Liver (tissue), 9 donors: ENCODE data around the gene PSENEN. TPM values are rescaled to one million over a fixed set of nuclear protein-coding genes. Genes with fewer than 3 reads are reported as not detected.

Source experiments
- DNase-seq: peaks from one replicate; pipeline ENCODE4 v3.0.0-alpha.2; 2017; ENCODE audit warnings: low spot score
- H3K27ac ChIP-seq, 2 donors: one replicate each; pipeline ENCODE4 v1.7.0; 2013; ENCODE audit warnings: inconsistent platforms in 2 of 2, low read length in 2 of 2, control low read depth in 1 of 2, low read depth in 1 of 2, mild to moderate bottlenecking in 1 of 2
- H3K27me3 ChIP-seq, 4 donors: one replicate each; pipeline versions ENCODE4 v1.6.1 to v1.7.0; 2013; ENCODE audit warnings: low read length in 3 of 4, inconsistent platforms in 1 of 4, mild to moderate bottlenecking in 1 of 4, moderate library complexity in 1 of 4; ENCODE audit not compliant: control insufficient read depth in 4 of 4, insufficient read depth in 4 of 4
- H3K36me3 ChIP-seq, 4 donors: one replicate each; pipeline versions ENCODE4 v1.6.1 to v1.7.0; 2013; ENCODE audit warnings: low read length in 3 of 4, mild to moderate bottlenecking in 3 of 4, low read depth in 1 of 4, moderate library complexity in 1 of 4; ENCODE audit not compliant: control insufficient read depth in 4 of 4, insufficient read depth in 3 of 4
- H3K4me1 ChIP-seq, 4 donors: one replicate each; pipeline versions ENCODE4 v1.6.1 to v1.7.0; 2013; ENCODE audit warnings: low read length in 3 of 4, mild to moderate bottlenecking in 3 of 4, moderate library complexity in 1 of 4; ENCODE audit not compliant: control insufficient read depth in 4 of 4, insufficient read depth in 4 of 4
- H3K4me3 ChIP-seq, 3 donors: one replicate each; pipeline versions ENCODE4 v1.6.1 to v1.7.0; 2013; ENCODE audit warnings: low read length in 3 of 3, control low read depth in 1 of 3, low read depth in 1 of 3, mild to moderate bottlenecking in 1 of 3
- H3K9ac ChIP-seq, 2 donors: one replicate each; pipeline ENCODE4 v1.7.0; 2013; ENCODE audit warnings: low read length in 2 of 2, mild to moderate bottlenecking in 2 of 2, moderate library complexity in 2 of 2, control low read depth in 1 of 2, low read depth in 1 of 2
- H3K9me3 ChIP-seq, 4 donors: one replicate each; pipeline versions ENCODE4 v1.6.1 to v1.7.0; 2013; ENCODE audit warnings: low read length in 3 of 4; ENCODE audit not compliant: control insufficient read depth in 4 of 4
- EGR1 ChIP-seq, 2 donors: IDR thresholded peaks; 2 replicates each; pipeline ENCODE4 v1.6.1; 2016 to 2018; ENCODE audit warnings: antibody characterized with exemption in 2 of 2, low read depth in 2 of 2
- FOXA1 ChIP-seq: IDR thresholded peaks from 2 replicates; pipeline ENCODE4 v1.6.1; 2016; ENCODE audit warnings: antibody characterized with exemption
- GABPA ChIP-seq, 2 donors: IDR thresholded peaks in 1 of 2; conservative IDR thresholded peaks in 1 of 2; 2 replicates each; pipeline ENCODE4 v1.6.1; 2016; ENCODE audit warnings: antibody characterized with exemption in 2 of 2, mild to moderate bottlenecking in 1 of 2, moderate library complexity in 1 of 2
- HNF4A ChIP-seq, 2 donors: conservative IDR thresholded peaks; 2 replicates each; pipeline ENCODE4 v1.6.1; 2016; ENCODE audit warnings: antibody characterized with exemption in 2 of 2, mild to moderate bottlenecking in 2 of 2
- HNF4G ChIP-seq: IDR thresholded peaks from 2 replicates; pipeline ENCODE4 v1.6.1; 2016; ENCODE audit warnings: antibody characterized with exemption
- JUND ChIP-seq, 2 donors: IDR thresholded peaks; 2 replicates each; pipeline ENCODE4 v1.6.1; 2016; ENCODE audit warnings: antibody characterized with exemption in 2 of 2
- RAD21 ChIP-seq, 2 donors: IDR thresholded peaks; 2 replicates each; pipeline ENCODE4 v1.6.1; 2016; ENCODE audit warnings: antibody characterized with exemption in 2 of 2, mild to moderate bottlenecking in 2 of 2
- RXRA ChIP-seq, 2 donors: IDR thresholded peaks; 2 replicates each; pipeline ENCODE4 v1.6.1; 2017 to 2018; ENCODE audit warnings: antibody characterized with exemption in 2 of 2, mild to moderate bottlenecking in 1 of 2
- SP1 ChIP-seq: IDR thresholded peaks from 2 replicates; pipeline ENCODE4 v1.6.1; 2018; ENCODE audit warnings: antibody characterized with exemption, mild to moderate bottlenecking
- TAF1 ChIP-seq: conservative IDR thresholded peaks from 2 replicates; pipeline ENCODE4 v1.6.1; 2016; ENCODE audit warnings: antibody characterized with exemption, mild to moderate bottlenecking
- WGBS: extraction: QIAGEN DNeasy Blood & Tissue Kit; methylation state at CpG from one replicate; pipeline ENCODE4 v1.1.7; 2013; 5-methylcytosine and 5-hydroxymethylcytosine counted together
- polyA plus RNA-seq, 2 donors: library from polyadenylated mRNA; stranded (reverse) in 1 of 2; unstranded in 1 of 2; fragments of 200-250 nt in 1 of 2; fragments of >200 nt in 1 of 2; fragmentation: Nextera tagmentation in 1 of 2; extraction: Ambion mirVana in 1 of 2; gene quantifications; one replicate each; pipeline versions ENCODE4 v1.2.1 to v1.2.3, GENCODE V29; 2013 to 2015
- total RNA-seq, 2 donors: library from RNA; depleted of rRNA; stranded (reverse); fragments of >200 nt; gene quantifications; one replicate each; pipeline ENCODE4 v1.2.3, GENCODE V29; 2014
- TF ChIP-seq, protein P1 (sequence below): IDR thresholded peaks from 2 replicates; pipeline ENCODE4 v1.6.1; 2016; ENCODE audit warnings: antibody characterized with exemption
- TF ChIP-seq, protein P2 (sequence below): IDR thresholded peaks from 2 replicates; pipeline ENCODE4 v1.6.1; 2016; ENCODE audit warnings: antibody characterized with exemption
- TF ChIP-seq, protein P3 (sequence below): fragments of 150-350 bp; IDR thresholded peaks from 2 replicates; pipeline ENCODE4 v1.5.1; 2017; ENCODE audit warnings: improper control_type of control experiment, low read depth, low read length; ENCODE audit not compliant: missing input control
- TF ChIP-seq, protein P4 (sequence below): IDR thresholded peaks from 2 replicates; pipeline ENCODE4 v1.6.1; 2016; ENCODE audit warnings: antibody characterized with exemption
- donor health status: healthy.
- donor health status: healthy.
- donor health status: healthy.
- donor health status: healthy.
- donor health status: healthy.

The PSENEN gene
- total and polyA plus RNA-seq, 4 donors: 7.4 to 58.1 (median 20.7) TPM

DNA sequence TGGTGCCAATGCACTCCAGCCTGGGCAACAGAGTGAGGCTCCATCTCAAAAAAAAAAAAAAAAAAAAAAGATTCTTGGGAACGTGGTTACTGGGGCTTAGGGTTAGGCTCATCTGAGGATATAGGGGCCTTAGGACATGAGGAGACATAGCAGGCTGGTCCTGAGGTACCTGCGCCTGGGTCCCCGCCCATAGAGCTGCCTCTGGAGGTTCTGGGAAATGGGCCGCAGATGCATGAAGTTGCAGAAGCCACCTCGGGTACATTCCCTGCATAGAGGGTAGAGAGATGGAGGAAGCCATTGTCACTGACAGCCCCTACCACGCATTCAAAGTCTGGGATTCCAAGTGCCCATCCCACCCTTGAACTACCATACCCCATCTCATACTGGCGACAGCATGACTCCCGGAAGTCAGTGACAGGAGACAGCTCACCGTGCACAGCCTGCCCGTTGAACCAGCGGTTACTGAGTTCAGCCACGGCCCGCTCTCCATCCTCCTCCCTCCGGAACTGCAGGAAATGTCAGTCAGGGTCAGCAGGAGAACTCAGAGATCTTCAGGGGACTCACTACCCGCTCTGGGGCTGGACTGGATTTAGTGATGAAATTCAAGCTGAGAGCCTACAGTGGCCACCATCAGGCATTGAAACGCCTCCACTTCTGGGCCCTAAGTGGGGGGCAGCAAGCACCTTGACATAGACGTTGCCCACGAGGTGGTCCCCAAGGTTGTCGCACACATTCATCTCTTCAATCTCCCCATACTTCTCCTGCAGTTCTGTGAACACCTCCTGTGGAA lies 1.6 kb upstream of the PSENEN start:
- Histone ChIP-seq H3K27ac (peak overlapping the region in 1 of 2 donors; percentile 99), H3K9me3 (no peaks in the 10 kb centered on the region), H3K27me3 (no peaks in the 10 kb centered on the region), H3K36me3 (peaks cover 0 to 4% (median 1%) of the 10 kb centered on the region in 4 donors), H3K4me1 (peaks cover 11 to 58% (median 35%) of the 10 kb centered on the region in 4 donors), H3K4me3 (no peak overlapping the region), H3K9ac (no peak overlapping the region)
- TF ChIP-seq GABPA (IDR thresholded peaks at IDR 0.05 in 1 of 2, conservative IDR thresholded peaks at IDR 0.05 in 1 of 2): no peak
- TF ChIP-seq, protein P1, sequence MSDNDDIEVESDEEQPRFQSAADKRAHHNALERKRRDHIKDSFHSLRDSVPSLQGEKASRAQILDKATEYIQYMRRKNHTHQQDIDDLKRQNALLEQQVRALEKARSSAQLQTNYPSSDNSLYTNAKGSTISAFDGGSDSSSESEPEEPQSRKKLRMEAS: no peak
- TF ChIP-seq TAF1: no peak
- TF ChIP-seq, protein P2, sequence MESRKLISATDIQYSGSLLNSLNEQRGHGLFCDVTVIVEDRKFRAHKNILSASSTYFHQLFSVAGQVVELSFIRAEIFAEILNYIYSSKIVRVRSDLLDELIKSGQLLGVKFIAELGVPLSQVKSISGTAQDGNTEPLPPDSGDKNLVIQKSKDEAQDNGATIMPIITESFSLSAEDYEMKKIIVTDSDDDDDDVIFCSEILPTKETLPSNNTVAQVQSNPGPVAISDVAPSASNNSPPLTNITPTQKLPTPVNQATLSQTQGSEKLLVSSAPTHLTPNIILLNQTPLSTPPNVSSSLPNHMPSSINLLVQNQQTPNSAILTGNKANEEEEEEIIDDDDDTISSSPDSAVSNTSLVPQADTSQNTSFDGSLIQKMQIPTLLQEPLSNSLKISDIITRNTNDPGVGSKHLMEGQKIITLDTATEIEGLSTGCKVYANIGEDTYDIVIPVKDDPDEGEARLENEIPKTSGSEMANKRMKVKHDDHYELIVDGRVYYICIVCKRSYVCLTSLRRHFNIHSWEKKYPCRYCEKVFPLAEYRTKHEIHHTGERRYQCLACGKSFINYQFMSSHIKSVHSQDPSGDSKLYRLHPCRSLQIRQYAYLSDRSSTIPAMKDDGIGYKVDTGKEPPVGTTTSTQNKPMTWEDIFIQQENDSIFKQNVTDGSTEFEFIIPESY: no peak
- TF ChIP-seq, protein P3, sequence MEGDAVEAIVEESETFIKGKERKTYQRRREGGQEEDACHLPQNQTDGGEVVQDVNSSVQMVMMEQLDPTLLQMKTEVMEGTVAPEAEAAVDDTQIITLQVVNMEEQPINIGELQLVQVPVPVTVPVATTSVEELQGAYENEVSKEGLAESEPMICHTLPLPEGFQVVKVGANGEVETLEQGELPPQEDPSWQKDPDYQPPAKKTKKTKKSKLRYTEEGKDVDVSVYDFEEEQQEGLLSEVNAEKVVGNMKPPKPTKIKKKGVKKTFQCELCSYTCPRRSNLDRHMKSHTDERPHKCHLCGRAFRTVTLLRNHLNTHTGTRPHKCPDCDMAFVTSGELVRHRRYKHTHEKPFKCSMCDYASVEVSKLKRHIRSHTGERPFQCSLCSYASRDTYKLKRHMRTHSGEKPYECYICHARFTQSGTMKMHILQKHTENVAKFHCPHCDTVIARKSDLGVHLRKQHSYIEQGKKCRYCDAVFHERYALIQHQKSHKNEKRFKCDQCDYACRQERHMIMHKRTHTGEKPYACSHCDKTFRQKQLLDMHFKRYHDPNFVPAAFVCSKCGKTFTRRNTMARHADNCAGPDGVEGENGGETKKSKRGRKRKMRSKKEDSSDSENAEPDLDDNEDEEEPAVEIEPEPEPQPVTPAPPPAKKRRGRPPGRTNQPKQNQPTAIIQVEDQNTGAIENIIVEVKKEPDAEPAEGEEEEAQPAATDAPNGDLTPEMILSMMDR: no peak
- TF ChIP-seq EGR1 (IDR thresholded peaks at IDR 0.05; ENCODE audit: low read depth in 2 of 2): no peak
- no peak for TF ChIP-seq HNF4G
- TF ChIP-seq RXRA (IDR thresholded peaks at IDR 0.05): no peak
- no peak for TF ChIP-seq HNF4A (conservative IDR thresholded peaks at IDR 0.05)
- TF ChIP-seq JUND (IDR thresholded peaks at IDR 0.05): no peak
- TF ChIP-seq SP1: no peak
- TF ChIP-seq FOXA1: no peak
- TF ChIP-seq, protein P4, sequence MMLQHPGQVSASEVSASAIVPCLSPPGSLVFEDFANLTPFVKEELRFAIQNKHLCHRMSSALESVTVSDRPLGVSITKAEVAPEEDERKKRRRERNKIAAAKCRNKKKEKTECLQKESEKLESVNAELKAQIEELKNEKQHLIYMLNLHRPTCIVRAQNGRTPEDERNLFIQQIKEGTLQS: no peak
- WGBS: 93% methylated on average over 19 of the region's 19 CpGs
- DNase-seq: no peak

DNA sequence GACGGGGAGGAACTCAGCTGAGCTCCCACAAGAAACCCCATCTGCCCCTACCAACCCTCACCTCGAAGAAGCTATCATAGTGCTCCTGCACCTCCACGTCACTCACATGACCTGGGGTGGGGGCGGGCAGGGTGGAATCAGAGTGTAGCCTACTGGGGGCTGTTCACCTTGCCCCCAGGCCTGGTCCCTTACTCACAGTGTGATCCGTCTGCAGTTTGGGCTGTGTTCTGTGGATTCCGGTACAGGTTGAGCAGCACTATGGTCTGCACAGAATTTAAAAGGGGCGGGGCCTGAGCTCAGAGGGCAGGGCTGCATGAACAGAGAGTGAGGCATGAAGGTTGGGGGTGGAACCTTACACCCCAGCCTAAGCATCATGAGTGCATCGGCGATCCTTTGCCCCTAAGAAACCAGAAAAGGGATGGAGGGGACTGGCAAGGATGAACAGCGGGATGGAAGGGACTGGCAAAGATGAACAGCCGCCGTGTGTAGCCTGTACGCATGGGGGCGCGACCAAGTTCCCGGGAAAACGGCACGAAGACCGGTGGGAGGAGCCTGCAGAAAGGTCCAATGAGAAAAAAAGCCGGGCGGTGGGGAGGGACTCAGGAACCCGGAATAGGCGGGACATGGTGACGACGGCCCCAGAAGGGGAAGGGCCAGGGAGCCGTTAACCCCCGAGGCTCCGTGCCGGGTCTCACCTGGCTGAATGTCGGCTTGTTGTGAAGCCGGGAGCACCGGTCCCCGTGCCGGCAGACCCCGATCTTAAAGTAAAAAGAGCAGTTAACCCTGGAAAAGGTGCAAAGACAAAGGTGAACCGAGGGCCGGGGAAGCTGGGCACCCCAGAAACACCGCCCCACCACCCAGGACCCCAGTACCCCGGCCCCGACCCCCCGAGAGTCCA lies 772 bp upstream of the PSENEN start:
- H3K36me3 ChIP-seq: peaks cover 0 to 3% (median 0%) of the 10 kb centered on the region in 4 donors
- 11% methylated on average over 41 of the region's 41 CpGs for WGBS
- H3K27ac ChIP-seq: peak overlapping the region; percentile 98 to 99
- peak overlapping the region; percentile 70 to 82 (median 81) for H3K4me3 ChIP-seq
- no peaks in the 10 kb centered on the region for H3K27me3 ChIP-seq
- H3K9me3 ChIP-seq: no peaks in the 10 kb centered on the region
- H3K9ac ChIP-seq: peak overlapping the region in 1 of 2 donors; percentile 77
- H3K4me1 ChIP-seq: peaks cover 6 to 53% (median 37%) of the 10 kb centered on the region in 4 donors
- peak; percentile 91 for DNase-seq
- TF ChIP-seq, protein P4: peak; percentile 32
- TF ChIP-seq GABPA (IDR thresholded peaks at IDR 0.05 in 1 of 2, conservative IDR thresholded peaks at IDR 0.05 in 1 of 2) (no peak), EGR1 (IDR thresholded peaks at IDR 0.05; ENCODE audit: low read depth in 2 of 2) (no peak), FOXA1 (no peak), HNF4G (no peak), HNF4A (conservative IDR thresholded peaks at IDR 0.05) (peak in 1 of 2 donors; percentile 12), RAD21 (IDR thresholded peaks at IDR 0.05) (peak; percentile 37 to 53), TAF1 (no peak), SP1 (peak; percentile 56), JUND (IDR thresholded peaks at IDR 0.05) (no peak)
- TF ChIP-seq, protein P1: no peak
- TF ChIP-seq, protein P2: no peak
- TF ChIP-seq, protein P3: peak; percentile 28
